ENCODE measurements around the gene PCDH12.

The PCDH12 gene

DNA sequence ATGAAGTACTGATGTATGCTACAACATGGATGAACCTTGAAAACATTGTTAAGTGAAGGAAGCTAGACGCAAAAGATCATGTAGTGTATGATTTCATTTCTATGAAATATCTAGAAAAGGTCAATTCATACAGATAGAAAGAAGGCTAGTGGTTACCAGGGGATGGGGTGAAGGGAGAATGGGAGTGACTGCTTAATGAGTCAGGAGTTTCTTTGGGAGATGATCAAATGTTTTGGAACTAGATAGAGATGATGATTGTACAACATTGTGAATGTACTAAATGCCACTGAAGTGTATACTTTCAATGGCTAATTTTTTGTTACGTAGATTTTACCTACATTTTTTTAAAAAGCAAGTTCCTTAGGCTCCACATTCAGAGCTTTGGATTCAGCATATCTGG, 49.2 kb downstream of the PCDH12 start:
- no peak for DNase-seq (ENCODE audit: low read depth in 2 of 2)

DNA sequence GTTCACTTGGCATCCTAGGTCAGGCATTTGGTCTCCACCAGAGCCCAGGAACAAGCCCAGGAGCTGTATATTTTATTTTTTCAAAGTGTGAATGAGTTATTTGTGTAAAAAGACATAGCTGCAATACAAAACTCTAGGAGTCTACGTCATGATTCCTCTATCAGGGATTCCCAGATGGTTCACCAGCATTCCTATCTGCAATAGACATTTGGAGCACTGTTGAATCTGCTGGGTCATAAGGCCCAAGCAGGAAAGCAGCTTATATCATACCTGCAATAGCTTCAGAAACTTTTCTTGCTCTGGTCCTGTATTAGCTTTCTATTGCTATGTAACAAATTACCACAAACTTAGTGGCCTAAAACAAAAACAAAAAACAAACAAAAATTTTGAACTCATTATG, 51.0 kb downstream of the PCDH12 start:
- DNase-seq (ENCODE audit: low read depth in 2 of 2) = no peak

- no peak for DNase-seq (ENCODE audit: low read depth in 2 of 2)
These were observed 51.5 kb downstream of the PCDH12 start for GRCh38 chr5:141906517-141906916.

- no peak for DNase-seq (ENCODE audit: low read depth in 2 of 2)
These were observed 53.5 kb downstream of the PCDH12 start for GRCh38 chr5:141904551-141904950.

- DNase-seq (ENCODE audit: low read depth in 2 of 2) = no peak
These were observed 54.7 kb downstream of the PCDH12 start for GRCh38 chr5:141903261-141903660.

DNA sequence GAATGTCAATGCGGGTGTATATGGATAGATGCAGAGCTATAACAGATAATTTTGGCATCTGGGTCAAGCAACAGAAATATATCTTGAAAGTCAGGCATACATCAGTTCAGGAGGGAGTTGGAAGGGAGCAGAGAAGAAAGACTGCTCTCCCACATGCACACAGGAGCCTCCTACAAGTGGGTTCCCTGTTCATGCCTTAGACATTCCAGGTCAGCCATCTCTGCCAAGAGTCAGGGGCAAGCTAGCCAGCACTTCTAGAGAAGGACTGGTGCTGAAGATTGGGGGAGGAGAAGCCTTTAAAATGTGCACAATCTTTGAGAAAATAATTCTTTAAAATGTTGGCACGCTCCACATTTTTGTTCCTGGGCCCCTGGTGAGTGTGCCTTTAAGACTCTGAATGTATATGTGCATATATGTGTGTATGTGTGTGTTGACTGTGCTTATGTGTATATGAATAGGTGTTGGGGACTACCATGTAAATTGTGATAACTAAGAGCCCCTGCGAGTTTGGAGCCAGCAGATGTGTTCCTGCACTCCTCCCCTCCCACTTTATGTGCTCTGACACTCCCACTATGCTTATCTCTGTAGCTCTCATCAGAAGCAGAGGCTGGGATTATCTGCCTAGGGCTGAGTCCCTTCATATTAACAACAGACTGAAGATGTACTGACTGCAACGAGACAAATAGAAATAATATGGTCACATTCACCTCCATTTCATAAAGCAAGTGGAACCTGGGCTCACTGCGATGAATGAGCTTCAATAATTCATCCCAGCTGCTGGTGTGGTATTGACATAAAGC, 55.8 kb downstream of the PCDH12 start:
- no peak for DNase-seq (ENCODE audit: low read depth in 2 of 2)

DNA sequence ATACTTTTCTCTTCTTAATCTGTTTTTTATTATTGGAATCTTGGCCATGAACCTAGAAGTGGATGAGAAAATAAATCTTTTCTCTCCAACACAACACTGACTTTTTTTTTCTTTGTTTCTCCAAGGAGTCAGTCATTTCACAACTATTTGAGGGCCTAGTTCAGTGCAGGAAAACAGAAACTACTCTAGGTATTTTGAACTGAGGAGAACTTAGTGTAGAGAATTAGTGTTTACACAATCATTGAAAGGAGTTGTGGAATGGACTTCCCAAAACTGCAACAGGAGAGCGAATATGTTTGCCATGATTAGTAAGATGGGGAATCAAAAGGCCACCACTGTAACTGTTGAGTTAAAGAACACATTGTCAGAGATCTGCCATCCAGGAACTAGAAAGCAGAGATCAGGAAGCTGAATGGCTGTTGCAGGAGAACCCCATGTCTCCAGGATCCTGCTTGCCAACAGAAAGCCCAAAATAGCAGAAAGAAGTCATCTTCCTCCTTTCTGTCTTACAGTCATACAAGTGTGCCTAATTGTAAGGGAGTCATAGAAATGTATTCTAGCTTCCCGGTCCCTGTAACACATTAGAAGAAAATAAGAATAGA, 59.5 kb downstream of the PCDH12 start:
- DNase-seq (ENCODE audit: low read depth in 2 of 2) = no peak

GRCh38 chr5:141897425-141897824, 60.6 kb downstream of the PCDH12 start:
- DNase-seq (ENCODE audit: low read depth in 2 of 2) = no peak

Measured in stimulated activated CD4-positive, alpha-beta T cell treated with anti-CD3 and anti-CD28 coated beads, Interleukin-4, amount 100 ng/mL, for 48 hours (primary cell).